H1 (cell line): ENCODE measurements around the gene FAM107A. TPM values are rescaled to one million over a fixed set of nuclear protein-coding genes. Genes with fewer than 3 reads are reported as not detected.

Experiments
- CTCF ChIA-PET: fragments of 300-600 bp; sonication (Branson Sonifier 250); formaldehyde crosslinking; loops from one replicate; lab custom pipeline; 2021; ENCODE audit not compliant: partially characterized antibody; lab: Charles Lee
- POLR2A ChIA-PET: fragments of 300-600 bp; sonication (Branson Sonifier 250); formaldehyde crosslinking; loops from one replicate; lab custom pipeline; 2021; ENCODE audit warnings: inconsistent platforms; ENCODE audit not compliant: partially characterized antibody; lab: Charles Lee
- DNase-seq, 2 experiments: peaks; one replicate each; pipeline versions ENCODE4 v3.0.0 to v3.0.0-alpha.2; 2010 to 2022; ENCODE audit warnings: low spot score in 2 of 2, low read depth in 1 of 2, mixed read lengths in 1 of 2
- FAIRE-seq: peaks from 2 replicates; lab custom pipeline; 2011; peaks lifted over from hg19 to GRCh38; lab: Jason Lieb, UNC
- H2AFZ ChIP-seq: 2 replicates; pipeline ENCODE4 v1.8.1; 2012; ENCODE audit warnings: low read length, inconsistent platforms
- H2AK5ac ChIP-seq: 2 replicates; pipeline ENCODE4 v1.6.1; 2013; ENCODE audit warnings: low read depth, low read length
- H2BK120ac ChIP-seq: replicated peaks from 2 replicates; pipeline ENCODE3; 2013; ENCODE audit warnings: low read depth, low read length, inconsistent platforms
- H2BK12ac ChIP-seq: 2 replicates; pipeline ENCODE4 v1.6.1; 2013; ENCODE audit warnings: low read depth, low read length
- H2BK15ac ChIP-seq: 2 replicates; pipeline ENCODE4 v1.6.1; 2013; ENCODE audit warnings: low read length
- H2BK20ac ChIP-seq: 2 replicates; pipeline ENCODE4 v1.6.1; 2013; ENCODE audit warnings: low read length
- H2BK5ac ChIP-seq: 2 replicates; pipeline ENCODE4 v1.6.1; 2013; ENCODE audit warnings: low read depth, low read length
- H3K14ac ChIP-seq: 2 replicates; pipeline ENCODE4 v1.6.1; 2013; ENCODE audit warnings: inconsistent platforms; ENCODE audit not compliant: insufficient read length
- H3K18ac ChIP-seq: 2 replicates; pipeline ENCODE4 v1.6.1; 2013; ENCODE audit warnings: low read length; ENCODE audit errors: extremely low read depth
- H3K23ac ChIP-seq: 2 replicates; pipeline ENCODE4 v1.6.1; 2013; ENCODE audit warnings: inconsistent platforms; ENCODE audit not compliant: insufficient read length
- H3K23me2 ChIP-seq: 2 replicates; pipeline ENCODE4 v1.6.1; 2013; ENCODE audit warnings: low read depth, low read length
- H3K27ac ChIP-seq: 2 replicates; pipeline ENCODE4 v1.6.1; 2011; ENCODE audit warnings: low read depth, low read length, inconsistent platforms
- H3K27me3 ChIP-seq, 4 experiments: replicated peaks in 1 of 4; 1 replicate in 1 of 4; 2 replicates in 3 of 4; pipeline versions ENCODE4 v1.6.1 to v1.8.1; 2011 to 2013; ENCODE audit warnings: low read length in 3 of 4, mild to moderate bottlenecking in 3 of 4, inconsistent platforms in 2 of 4, mixed read lengths in 2 of 4, moderate library complexity in 1 of 4; ENCODE audit not compliant: control insufficient read depth in 3 of 4, insufficient read depth in 3 of 4; ENCODE audit errors: extremely low read depth in 1 of 4
- H3K36me3 ChIP-seq, 4 experiments: 2 replicates each; pipeline versions ENCODE4 v1.6.1 to v1.8.1; 2011 to 2013; ENCODE audit warnings: mild to moderate bottlenecking in 4 of 4, low read length in 3 of 4, moderate library complexity in 2 of 4, control low read depth in 1 of 4, inconsistent platforms in 1 of 4; ENCODE audit not compliant: insufficient read depth in 4 of 4, control insufficient read depth in 2 of 4
- H3K4ac ChIP-seq: replicated peaks from 2 replicates; pipeline ENCODE3; 2013; ENCODE audit warnings: low read length, low read depth, mixed read lengths, inconsistent platforms; ENCODE audit not compliant: insufficient read length
- H3K4me1 ChIP-seq, 4 experiments: replicated peaks in 1 of 4; 1 replicate in 1 of 4; 2 replicates in 3 of 4; pipeline versions ENCODE4 v1.6.1 to v1.8.1; 2011 to 2013; ENCODE audit warnings: low read length in 3 of 4, inconsistent platforms in 2 of 4, mixed read lengths in 1 of 4; ENCODE audit not compliant: insufficient read depth in 4 of 4, control insufficient read depth in 3 of 4
- H3K4me2 ChIP-seq, 2 experiments: 2 replicates each; pipeline versions ENCODE4 v1.6.1 to v1.8.1; 2011 to 2013; ENCODE audit warnings: low read depth in 2 of 2, low read length in 2 of 2, control low read depth in 1 of 2, inconsistent platforms in 1 of 2, mild to moderate bottlenecking in 1 of 2; ENCODE audit not compliant: insufficient read depth in 1 of 2
- H3K4me3 ChIP-seq, 4 experiments: fragments of 200-600, 300-600 bp in 1 of 4; sonication (generic), shearing (Covaris generic), sonication (Bioruptor Twin) in 1 of 4; 2 replicates each; pipeline versions ENCODE4 v1.5.1 to v1.8.1; 2011 to 2016; ENCODE audit warnings: low read length in 4 of 4, low read depth in 3 of 4, control low read depth in 2 of 4, inconsistent platforms in 2 of 4, mild to moderate bottlenecking in 2 of 4, mixed read lengths in 1 of 4, moderate library complexity in 1 of 4; ENCODE audit not compliant: insufficient read depth in 2 of 4; ENCODE audit errors: extremely low read depth in 1 of 4
- H3K56ac ChIP-seq: replicated peaks from 2 replicates; pipeline ENCODE3; 2013; ENCODE audit warnings: low read depth, mild to moderate bottlenecking, mixed read lengths, low read length, inconsistent platforms; ENCODE audit not compliant: insufficient read length
- H3K79me1 ChIP-seq: 2 replicates; pipeline ENCODE4 v1.6.1; 2013; ENCODE audit warnings: low read depth, low read length, control low read depth
- H3K79me2 ChIP-seq, 2 experiments: 2 replicates each; pipeline versions ENCODE4 v1.6.1 to v1.8.1; 2012 to 2013; ENCODE audit warnings: low read length in 2 of 2, mild to moderate bottlenecking in 2 of 2, inconsistent platforms in 1 of 2; ENCODE audit not compliant: insufficient read depth in 2 of 2, control insufficient read depth in 1 of 2
- H3K9ac ChIP-seq, 4 experiments: replicated peaks in 1 of 4; 1 replicate in 1 of 4; 2 replicates in 3 of 4; pipeline versions ENCODE4 v1.6.1 to v1.8.1; 2011 to 2013; ENCODE audit warnings: low read depth in 3 of 4, low read length in 3 of 4, control low read depth in 2 of 4, mild to moderate bottlenecking in 2 of 4, moderate library complexity in 2 of 4, inconsistent platforms in 1 of 4; ENCODE audit errors: extremely low read depth in 1 of 4
- H3K9me3 ChIP-seq, 2 experiments: 2 replicates each; pipeline versions ENCODE4 v1.6.1 to v1.8.1; 2012 to 2013; ENCODE audit warnings: mild to moderate bottlenecking in 2 of 2, moderate library complexity in 2 of 2, control low read depth in 1 of 2, inconsistent platforms in 1 of 2, low read depth in 1 of 2, low read length in 1 of 2, mixed read lengths in 1 of 2; ENCODE audit not compliant: insufficient read depth in 2 of 2
- H4K20me1 ChIP-seq, 2 experiments: replicated peaks in 1 of 2; 2 replicates each; pipeline versions ENCODE3 to v1.8.1; 2011 to 2013; ENCODE audit warnings: inconsistent platforms in 2 of 2, low read length in 2 of 2, mild to moderate bottlenecking in 1 of 2; ENCODE audit not compliant: insufficient read depth in 2 of 2, control insufficient read depth in 1 of 2
- H4K5ac ChIP-seq: 2 replicates; pipeline ENCODE4 v1.6.1; 2013; ENCODE audit warnings: low read length, low read depth, mixed read lengths, inconsistent platforms; ENCODE audit not compliant: insufficient read length
- H4K8ac ChIP-seq: 2 replicates; pipeline ENCODE4 v1.8.0; 2013; ENCODE audit warnings: mild to moderate bottlenecking, moderate library complexity, low read length, inconsistent platforms; ENCODE audit not compliant: insufficient read depth; ENCODE audit errors: extremely low read depth
- H4K91ac ChIP-seq: replicated peaks from 2 replicates; pipeline ENCODE3; 2013; ENCODE audit warnings: low read length, mixed read lengths, inconsistent platforms; ENCODE audit not compliant: insufficient read length
- CEBPB ChIP-seq: IDR thresholded peaks from 2 replicates; pipeline ENCODE4 v1.6.1; 2012; ENCODE audit warnings: low read depth, low read length
- GABPA ChIP-seq: IDR thresholded peaks from 2 replicates; pipeline ENCODE4 v1.6.1; 2011; ENCODE audit warnings: mild to moderate bottlenecking, low read length, moderate library complexity, borderline replicate concordance; ENCODE audit not compliant: insufficient read depth
- KDM5A ChIP-seq: fragments of 200-600 bp; IDR thresholded peaks from 2 replicates; pipeline ENCODE4 v1.7.1; 2012; ENCODE audit warnings: mild to moderate bottlenecking, low read length, inconsistent platforms, mixed read lengths
- POLR2AphosphoS5 ChIP-seq: IDR thresholded peaks from 2 replicates; pipeline ENCODE4 v1.6.1; 2011; ENCODE audit warnings: low read depth, low read length
- RXRA ChIP-seq: IDR thresholded peaks from 2 replicates; pipeline ENCODE4 v1.6.1; 2011; ENCODE audit warnings: low read depth, mild to moderate bottlenecking, low read length, moderate library complexity; ENCODE audit not compliant: insufficient read depth
- SIN3A ChIP-seq, 2 experiments: IDR thresholded peaks in 1 of 2; conservative IDR thresholded peaks in 1 of 2; 2 replicates each; pipeline ENCODE4 v1.6.1; 2011 to 2012; ENCODE audit warnings: low read length in 2 of 2, improper control_type of control experiment in 1 of 2, low read depth in 1 of 2, mild to moderate bottlenecking in 1 of 2
- SUZ12 ChIP-seq: fragments of 200-600 bp; sonication (generic); IDR thresholded peaks from 2 replicates; pipeline ENCODE4 v1.6.1; 2012; ENCODE audit warnings: mild to moderate bottlenecking, inconsistent platforms, low read length, moderate library complexity, mixed read lengths
- ZNF274 ChIP-seq: IDR thresholded peaks from 2 replicates; pipeline ENCODE4 v1.7.0; 2012; ENCODE audit warnings: low read length, borderline replicate concordance; ENCODE audit errors: extremely low read depth
- WGBS, 2 experiments: shearing (Covaris generic) in 1 of 2; methylation state at CpG; one replicate each; pipeline versions ENCODE4 v1.1.6 to v1.1.7; 2013 to 2015; ENCODE audit warnings: low lambda C conversion rate in 2 of 2, mixed read lengths in 2 of 2, inconsistent platforms in 1 of 2, low coverage in 1 of 2, missing lambda C conversion rate in 1 of 2; ENCODE audit not compliant: insufficient replicate concordance in 2 of 2, insufficient coverage in 1 of 2, insufficient read length in 1 of 2; ENCODE audit errors: extremely low coverage in 1 of 2, missing lambda C conversion rate in 1 of 2; 5-methylcytosine and 5-hydroxymethylcytosine counted together
- polyA plus RNA-seq, 7 experiments: library from polyadenylated mRNA; depleted of rRNA in 3 of 7; stranded (reverse) in 5 of 7; unstranded in 2 of 7; fragments of >200 nt in 5 of 7; fragments of 200-250 nt in 2 of 7; gene quantifications; 1 replicate in 5 of 7; 2 replicates in 1 of 7; 4 replicates in 1 of 7; pipeline versions ENCODE4 v1.2.1 to v1.2.3, GENCODE V29; 2011 to 2013; ENCODE audit warnings: missing spikeins in 2 of 7, mixed read lengths in 2 of 7
- total RNA-seq: library from RNA; stranded (reverse); fragmentation: NEBNext Ultra II Directional; extraction: Animal tissue kit (Norgen Biotek cat#: 25700); gene quantifications from 2 replicates; pipeline ENCODE4 v1.2.1, GENCODE V29; 2021
- TF ChIP-seq, protein P1 (sequence below): IDR thresholded peaks from 2 replicates; pipeline ENCODE4 v1.6.1; 2011; ENCODE audit warnings: low read depth, mild to moderate bottlenecking, low read length; ENCODE audit not compliant: insufficient read depth

The FAM107A gene
- total and polyA plus RNA-seq, 2 of the 8 experiments (the other 6 are each of a cell fraction or from before 2014, with no cell fraction given), result 0.51 to 0.65 TPM

GRCh38 chr3:58612830-58613229, 35.6 kb upstream of the FAM107A start:
- Histone ChIP-seq H3K4me1 (peaks cover 0 to 4% (median 0%) of the 10 kb centered on the region in 4 experiments; a peak in 1 of 7 replicates), H2BK20ac (no peak overlapping the region), H2BK5ac (no peak overlapping the region), H3K18ac (no peak overlapping the region), H2BK15ac (no peak overlapping the region; the same call in 1 of the 2 replicates), H4K5ac (no peak overlapping the region), H3K23me2 (peaks cover 1% of the 10 kb centered on the region; the same call in 1 of the 2 replicates), H3K27ac (no peak overlapping the region), H2BK12ac (no peak overlapping the region), H2AK5ac (no peak overlapping the region), H2BK120ac (no peak overlapping the region), H3K27me3 (no peaks in the 10 kb centered on the region), H3K9ac (no peak overlapping the region), H3K23ac (no peak overlapping the region), H3K79me1 (no peaks in the 10 kb centered on the region; the same call in 1 of the 2 replicates), H3K4ac (no peak overlapping the region), H3K4me3 (no peak overlapping the region), H3K79me2 (no peaks in the 10 kb centered on the region), H2AFZ (no peak overlapping the region), H4K8ac (no peak overlapping the region; the same call in 1 of the 2 replicates), H3K56ac (no peak overlapping the region), H3K14ac (no peak overlapping the region), H4K20me1 (no peaks in the 10 kb centered on the region), H3K9me3 (no peaks in the 10 kb centered on the region), H4K91ac (no peak overlapping the region), H3K36me3 (no peaks in the 10 kb centered on the region), H3K4me2 (no peak overlapping the region)
- no peak for DNase-seq
- ChIA-PET CTCF (interaction anchor here (0.6 to 1.7 kb wide), 10 partner anchors 9 to 306 kb away, joined by 3 to 5 read pairs (median 4); partner anchors contain the start of genes HTD2 and RPP14), POLR2A (no interaction called here)
- no peak for FAIRE-seq
- 87% methylated on average over 9 of the region's 9 CpGs; no CpG with 5 or more reads in 1 of the 2 experiments for WGBS, 2 experiments
- no peak for TF ChIP-seq SUZ12
- TF ChIP-seq, protein P1, sequence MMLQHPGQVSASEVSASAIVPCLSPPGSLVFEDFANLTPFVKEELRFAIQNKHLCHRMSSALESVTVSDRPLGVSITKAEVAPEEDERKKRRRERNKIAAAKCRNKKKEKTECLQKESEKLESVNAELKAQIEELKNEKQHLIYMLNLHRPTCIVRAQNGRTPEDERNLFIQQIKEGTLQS, result no peak
- TF ChIP-seq SIN3A (conservative IDR thresholded peaks at IDR 0.05 in 1 of 2, IDR thresholded peaks at IDR 0.05 in 1 of 2; ENCODE audit: low read depth in 1 of 2, low read length in 2 of 2), result no peak
- no peak for TF ChIP-seq CEBPB
- no peak for TF ChIP-seq RXRA
- TF ChIP-seq ZNF274, result no peak
- no peak for TF ChIP-seq GABPA
- TF ChIP-seq KDM5A, result no peak
- no peak for TF ChIP-seq POLR2AphosphoS5
